CD4-positive, alpha-beta T cell treated with Interleukin-21 for 1 hour (primary cell): ENCODE results near the gene CEP112.

Experiments
- DNase-seq: peaks from one replicate; pipeline ENCODE4 v3.0.0-alpha.2; 2020

The CEP112 gene

GRCh38 chr17:66054242-66054641 is 137.7 kb downstream of the CEP112 start:
- no peak for DNase-seq

- no peak for DNase-seq
These were observed 147.8 kb downstream of the CEP112 start for GRCh38 chr17:66044083-66044482.

DNA sequence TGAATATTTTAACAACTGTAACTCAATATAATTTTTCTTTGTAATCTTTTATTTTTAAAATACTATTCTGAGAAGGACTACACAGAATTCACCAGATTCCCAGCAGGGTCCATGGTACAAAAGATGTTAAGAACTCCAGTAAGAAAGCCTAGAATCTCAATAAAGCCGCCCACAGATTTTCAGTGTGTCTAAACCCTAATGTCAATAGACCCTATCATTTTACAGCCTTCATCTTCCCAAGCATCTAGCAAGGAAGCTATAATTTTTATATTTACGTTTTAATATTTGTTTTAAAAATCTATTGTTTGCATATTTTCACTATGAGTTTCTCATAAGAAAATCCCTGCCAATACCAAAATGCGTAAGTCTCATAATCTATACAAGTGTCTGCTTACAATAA is 148.5 kb downstream of the CEP112 start:
- no peak for DNase-seq

DNA sequence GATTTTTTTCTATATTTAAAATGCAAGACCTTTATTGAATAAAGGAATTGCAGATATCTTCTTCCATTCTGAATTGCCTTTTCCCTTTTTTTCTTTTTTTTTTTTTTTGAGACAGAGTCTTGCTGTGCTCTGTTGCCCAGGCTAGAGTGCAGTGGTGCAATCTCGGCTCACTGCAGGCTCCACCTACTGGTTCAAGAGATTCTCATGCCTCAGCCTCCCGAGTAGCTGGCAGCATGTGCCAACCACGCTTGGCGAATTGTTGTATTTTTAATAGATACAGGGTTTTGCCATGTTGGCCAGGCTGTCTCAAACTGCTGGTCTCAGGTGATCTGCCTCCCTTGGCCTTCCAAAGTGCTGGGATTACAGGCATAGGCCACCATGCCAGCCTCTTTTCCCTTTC is 151.5 kb downstream of the CEP112 start:
- no peak for DNase-seq

GRCh38 chr17:66038125-66038524 is 153.8 kb downstream of the CEP112 start:
- no peak for DNase-seq

DNA sequence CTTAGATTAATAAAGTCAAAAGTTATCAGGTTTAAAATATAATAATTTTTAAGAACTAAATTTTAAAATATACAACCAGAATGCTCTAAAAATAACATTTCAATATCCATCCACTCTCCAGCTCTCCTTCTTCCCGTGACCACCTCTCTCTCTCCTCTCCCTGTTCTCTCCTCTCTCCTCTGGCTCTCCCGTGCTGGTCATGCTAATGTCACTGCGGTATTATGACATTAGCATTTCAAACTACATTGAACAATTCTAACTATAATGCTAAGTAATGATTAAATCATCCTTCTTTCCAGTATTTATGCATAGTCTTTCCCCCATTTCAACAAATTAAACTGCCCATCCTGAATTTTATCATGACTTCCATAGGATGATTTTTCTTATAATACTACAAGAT is 154.7 kb downstream of the CEP112 start:
- no peak for DNase-seq

GRCh38 chr17:66032082-66032712 is 159.7 kb downstream of the CEP112 start:
- no peak for DNase-seq

DNA sequence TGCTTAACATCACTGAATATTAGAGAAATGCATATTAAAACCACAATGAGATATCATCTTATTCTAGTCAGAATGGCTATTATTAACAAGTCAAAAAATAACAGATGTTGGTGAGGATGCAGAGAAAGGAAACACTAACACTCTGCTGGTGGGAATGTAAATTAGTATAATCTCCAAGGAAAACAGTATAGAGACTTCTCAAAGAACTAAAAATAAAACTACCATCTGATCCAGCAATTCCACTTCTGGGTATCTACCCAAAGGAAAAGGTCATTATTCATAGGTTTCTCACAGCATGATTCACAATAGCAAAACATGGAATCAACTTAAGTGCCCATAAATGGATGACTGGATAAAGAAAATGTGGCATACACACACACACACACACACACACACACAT is 166.4 kb downstream of the CEP112 start:
- no peak for DNase-seq

DNA sequence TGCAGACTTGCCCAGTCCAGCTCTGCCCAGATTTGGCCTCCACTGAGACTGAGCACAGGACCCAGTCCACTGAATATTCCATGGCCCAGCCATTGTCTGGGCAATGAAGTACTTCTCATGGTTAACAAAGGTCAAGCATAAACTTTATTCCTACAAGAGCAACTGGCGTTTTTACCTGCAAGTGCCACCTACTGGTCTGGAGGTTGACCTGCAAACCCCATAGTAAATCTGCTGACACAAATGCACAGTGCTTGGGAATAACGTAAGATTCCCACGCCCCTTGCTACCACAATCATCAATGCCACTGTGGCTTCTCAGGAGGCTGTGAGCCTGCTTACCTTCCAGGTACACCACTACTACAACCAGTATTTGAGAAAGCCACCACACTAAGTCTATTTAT is 170.2 kb downstream of the CEP112 start:
- DNase-seq = no peak

GRCh38 chr17:66018786-66019185 is 173.1 kb downstream of the CEP112 start:
- no peak for DNase-seq

GRCh38 chr17:66016231-66016630 is 175.7 kb downstream of the CEP112 start:
- no peak for DNase-seq

DNA sequence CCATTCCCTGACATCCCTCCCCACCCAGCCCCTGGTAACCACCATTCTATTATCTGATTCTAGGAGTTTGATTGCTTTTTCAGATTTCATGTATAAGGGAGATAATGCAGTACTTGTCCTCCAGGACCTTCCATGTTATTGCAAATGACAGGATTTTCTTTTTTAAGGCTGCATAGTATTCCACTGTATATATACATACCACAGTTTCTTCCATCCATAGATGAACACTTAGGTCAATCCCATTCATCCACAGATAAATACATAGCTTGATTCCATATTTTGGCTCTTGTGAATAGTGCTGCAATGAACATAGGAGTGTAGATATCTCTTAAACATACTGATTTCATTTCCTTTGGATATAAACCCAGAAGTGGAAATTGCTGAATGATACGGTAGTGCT is 183.3 kb downstream of the CEP112 start:
- DNase-seq = no peak

DNA sequence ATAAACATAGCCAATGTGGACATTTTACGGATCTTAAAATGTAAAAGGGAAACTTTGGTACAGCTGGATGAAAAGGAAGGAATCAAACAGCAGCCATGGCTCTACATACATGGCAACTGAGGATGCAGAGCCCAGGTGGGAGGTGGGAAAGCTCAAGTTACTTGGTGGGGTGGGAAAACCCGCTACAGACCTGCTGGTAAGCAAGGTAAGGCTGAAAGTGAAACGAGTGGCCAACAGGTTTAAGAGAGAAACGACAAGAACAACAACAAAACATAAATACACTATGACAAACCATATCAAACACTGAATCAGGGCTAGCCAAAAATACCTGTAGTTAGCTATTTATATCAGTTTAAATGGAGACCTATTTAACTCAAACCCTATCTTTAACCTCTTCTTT is 185.3 kb downstream of the CEP112 start:
- no peak for DNase-seq

- DNase-seq = no peak
These were observed 189.1 kb downstream of the CEP112 start for GRCh38 chr17:66002812-66003211.

DNA sequence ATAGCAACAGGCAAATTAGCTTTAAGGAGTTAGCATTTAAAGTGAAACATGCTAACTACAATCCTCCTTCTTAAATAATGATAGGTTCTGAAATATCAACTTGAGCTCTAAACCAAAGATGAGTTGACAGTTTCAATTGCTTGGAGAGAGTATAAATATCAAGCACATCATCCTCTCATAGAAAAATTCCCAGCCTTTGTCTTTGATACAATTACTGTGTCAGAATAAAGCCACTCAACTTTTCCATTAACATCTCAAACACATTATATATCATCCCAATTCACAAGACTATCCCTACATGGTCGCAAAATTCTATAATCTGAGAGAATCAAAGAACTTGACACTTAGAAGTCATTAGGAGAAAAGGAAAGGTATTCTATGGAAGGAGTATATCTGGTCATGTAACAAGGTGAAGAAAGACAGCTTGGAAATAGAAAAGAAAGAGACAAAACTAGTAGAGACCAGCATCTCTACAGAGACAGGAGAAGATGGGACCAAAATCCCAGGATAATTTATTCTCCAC is 189.8 kb downstream of the CEP112 start:
- DNase-seq = no peak

DNA sequence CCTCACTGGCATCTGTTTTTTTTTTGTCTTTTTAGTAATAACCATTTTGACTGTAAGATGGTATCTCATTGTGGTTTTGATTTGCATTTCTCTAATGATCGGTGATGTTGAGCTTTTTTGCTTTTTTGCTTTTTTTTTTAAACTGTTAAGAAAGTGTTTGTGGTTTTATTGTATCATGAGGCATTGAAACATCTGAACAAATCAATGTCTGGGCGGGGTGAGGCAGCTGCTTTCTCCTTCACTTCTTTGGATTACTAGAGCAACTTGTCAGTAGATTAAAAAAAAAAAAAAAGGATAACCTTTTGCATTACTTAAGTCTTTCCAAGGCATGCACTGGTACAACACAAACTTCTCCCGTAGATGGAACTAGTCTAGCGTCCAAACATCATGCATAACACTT is 191.7 kb downstream of the CEP112 start:
- no peak for DNase-seq

DNA sequence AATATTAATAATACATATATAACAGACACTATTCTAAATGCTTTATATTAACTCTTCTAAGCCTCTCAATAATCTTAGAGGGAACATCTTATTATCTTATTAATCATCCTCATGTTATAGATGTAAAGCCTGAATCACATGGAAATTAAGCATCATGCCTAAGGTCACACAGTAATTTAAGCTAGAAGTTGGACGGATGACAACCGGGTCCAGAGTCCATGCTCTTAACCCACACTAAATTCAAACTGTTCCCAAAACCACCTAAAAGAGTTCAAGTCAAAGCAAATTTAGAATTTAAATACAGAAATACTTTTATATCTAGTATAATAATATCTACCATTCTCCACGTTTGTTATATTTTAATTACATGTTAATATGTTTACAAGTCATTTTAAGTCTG is 193.3 kb downstream of the CEP112 start:
- no peak for DNase-seq

GRCh38 chr17:65994679-65995078 is 197.3 kb downstream of the CEP112 start:
- no peak for DNase-seq

- no peak for DNase-seq
These were observed 197.8 kb downstream of the CEP112 start for GRCh38 chr17:65994114-65994513.

DNA sequence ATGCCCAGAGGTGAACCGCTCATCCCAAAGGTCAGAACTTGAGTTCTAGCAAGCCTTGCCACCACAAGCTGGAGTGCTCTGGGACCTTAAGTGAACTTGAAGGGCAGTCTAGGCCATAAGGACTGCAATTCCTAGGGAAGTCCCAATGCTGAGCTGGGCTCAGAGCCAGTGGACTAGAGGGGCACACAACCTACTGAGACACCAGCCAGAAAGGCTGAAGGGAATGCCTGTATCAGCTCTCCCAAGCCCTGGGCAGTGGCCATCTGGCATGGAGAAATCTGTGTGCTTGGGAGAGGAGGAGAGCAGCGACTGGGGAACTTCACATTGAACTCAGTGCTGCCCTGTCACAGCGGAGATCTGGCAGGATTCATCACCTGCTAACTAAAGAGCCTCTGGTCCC is 201.3 kb downstream of the CEP112 start:
- DNase-seq = no peak

DNA sequence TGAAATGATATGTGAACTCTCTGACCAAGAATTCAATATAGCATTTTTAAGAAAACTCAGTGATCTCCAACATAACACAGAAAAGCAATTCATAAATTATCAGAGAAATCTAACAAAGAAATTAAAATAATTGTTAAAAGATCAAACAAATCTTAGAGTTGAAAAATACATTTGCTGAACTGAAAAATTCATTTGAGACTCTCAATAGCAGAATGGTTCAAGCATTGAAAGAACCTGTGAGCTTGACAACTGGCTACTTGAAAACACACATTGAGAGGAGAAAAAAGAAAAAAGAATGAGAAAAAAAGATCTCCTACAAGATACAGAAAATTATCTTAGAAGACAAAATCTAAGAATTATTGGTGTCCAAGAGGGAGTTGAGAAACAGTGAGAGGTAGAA is 203.5 kb downstream of the CEP112 start:
- DNase-seq = no peak

- DNase-seq = no peak
These were observed 203.9 kb downstream of the CEP112 start for GRCh38 chr17:65987988-65988387.

- DNase-seq = no peak
These were observed 206.4 kb downstream of the CEP112 start for GRCh38 chr17:65985571-65985970.

DNA sequence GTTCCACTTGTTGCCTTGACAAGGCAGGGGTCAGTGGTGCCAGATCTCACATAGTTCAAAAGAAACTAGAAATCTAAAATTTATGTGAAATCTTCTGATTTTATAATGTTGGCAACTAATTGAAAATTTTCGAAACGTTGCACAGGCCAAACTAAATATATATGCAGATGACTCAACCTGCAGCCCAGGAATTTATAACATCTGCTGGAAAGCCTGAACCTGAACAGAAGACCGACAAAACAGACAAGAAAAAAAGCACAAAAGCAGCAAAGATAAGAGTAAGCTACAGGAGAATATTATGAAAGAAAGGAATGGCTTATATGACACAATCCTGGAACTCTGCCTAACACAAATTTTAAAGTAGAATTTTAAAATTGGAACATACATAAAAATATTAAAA is 207.6 kb downstream of the CEP112 start:
- DNase-seq = no peak

DNA sequence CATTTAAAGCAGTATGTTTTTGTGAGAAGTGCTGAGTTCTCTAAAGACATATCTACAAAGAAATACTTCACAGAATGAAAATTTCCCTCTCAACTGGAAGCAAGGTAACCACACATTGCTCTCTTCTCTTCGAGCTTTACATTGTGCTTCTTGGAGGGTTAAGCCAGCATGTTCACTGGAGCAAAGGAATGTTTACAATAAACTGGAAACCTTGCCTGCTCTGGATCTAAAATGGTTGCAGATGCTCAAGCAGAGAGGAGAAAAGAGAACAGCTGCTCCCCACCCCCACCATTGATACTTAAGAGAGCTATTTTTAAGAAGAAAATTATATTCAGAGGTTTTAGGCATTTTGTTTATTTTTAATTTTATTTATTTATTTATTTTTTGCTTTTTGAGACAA is 213.1 kb downstream of the CEP112 start:
- DNase-seq = no peak

GRCh38 chr17:65977041-65977440 is 214.9 kb downstream of the CEP112 start:
- DNase-seq = no peak
